Pancreas (tissue), 10 donors: ENCODE measurements around the gene IP6K3. TPM values are rescaled to one million over a fixed set of nuclear protein-coding genes. Genes with fewer than 3 reads are reported as not detected.
A peak's percentile ranks its signal among the peaks of the same experiment; 100 is the strongest.

ENCODE experiments used
- ATAC-seq, 4 donors: fragments of 200-7000 bp; cut with Tn5 transposase; one replicate each; pipeline versions ENCODE4 v1.8.0 to v1.9.1; 2020; ENCODE audit warnings: mild to moderate bottlenecking in 4 of 4, moderate library complexity in 4 of 4
- DNase-seq, 6 donors: peaks; one replicate each; pipeline ENCODE4 v3.0.0-alpha.2; 2020
- FAIRE-seq: peaks from 2 replicates; lab custom pipeline; 2012; peaks lifted over from hg19 to GRCh38; lab: Jason Lieb, UNC
- H3K27ac ChIP-seq, 4 donors: fragments of 200-600 bp; sonication (generic); 1 replicate in 3 of 4; 2 replicates in 1 of 4; pipeline versions ENCODE4 v1.5.0 to v1.8.0; 2020
- H3K27me3 ChIP-seq, 4 donors: fragments of 200-600 bp; one replicate each; pipeline ENCODE4 v1.8.0; 2021
- H3K36me3 ChIP-seq, 3 donors: fragments of 200-600 bp; sonication (generic) in 1 of 3; one replicate each; pipeline versions ENCODE4 v1.5.0 to v1.8.0; 2020 to 2021
- H3K4me1 ChIP-seq, 3 donors: fragments of 200-600 bp; one replicate each; pipeline ENCODE4 v1.8.0; 2021
- H3K4me3 ChIP-seq, 4 donors: fragments of 200-600 bp; sonication (generic) in 2 of 4; one replicate each; pipeline versions ENCODE4 v1.5.0 to v1.8.0; 2020 to 2021
- H3K9me3 ChIP-seq, 4 donors: fragments of 200-600 bp; one replicate each; pipeline ENCODE4 v1.8.0; 2021
- WGBS, 2 donors: extraction: QIAGEN DNeasy Blood & Tissue Kit; methylation state at CpG; one replicate each; pipeline ENCODE4 v1.1.7; 2013; 5-methylcytosine and 5-hydroxymethylcytosine counted together
- intact Hi-C, 3 donors: fragments of 100-400 bp; cut with DNase I; formaldehyde crosslinking; loops; one replicate each; pipeline versions ENCODE4 v1.11.1 to v1.14.2; 2022
- polyA plus RNA-seq, 2 donors: library from polyadenylated mRNA; stranded (reverse); fragments of 200-250 nt; gene quantifications; one replicate each; pipeline ENCODE4 v1.2.3, GENCODE V29; 2013
- total RNA-seq, 6 donors: library from RNA; stranded (reverse); fragmentation: NEBNext Ultra II Directional in 4 of 6; extraction: Animal tissue kit (Norgen Biotek cat#: 25700) in 4 of 6; gene quantifications; one replicate each; pipeline versions ENCODE4 v1.2.1 to v1.2.4, GENCODE V29; 2021 to 2023
- TF ChIP-seq, protein P1 (sequence below), 4 donors: fragments of 200-600 bp; sonication (generic) in 3 of 4; IDR thresholded peaks; one replicate each; pipeline versions ENCODE4 v1.5.0 to v1.8.0; 2021; ENCODE audit warnings: antibody characterized with exemption in 4 of 4
- donor health status: healthy with polysubstance abuse.
- donor health status: DM: no; HTN: no; CAD: no; lungs with moderate emphysema.
- donor health status: DM: no; HTN: no; CAD: no.
- donor health status: control.
- donor health status: control.
- donor health status: Bipolar disorder and iron deficiency.
- donor health status: DM: yes; HTN: yes; CAD: no.
- donor health status: DM: no; HTN: no; CAD: no.
- donor health status: DM: no; HTN: no; CAD: no.
- donor health status: DM: yes; HTN: yes; CAD: no.

The IP6K3 gene
- total and polyA plus RNA-seq, 8 donors: 0.12 to 0.69 (median 0.36) TPM

DNA sequence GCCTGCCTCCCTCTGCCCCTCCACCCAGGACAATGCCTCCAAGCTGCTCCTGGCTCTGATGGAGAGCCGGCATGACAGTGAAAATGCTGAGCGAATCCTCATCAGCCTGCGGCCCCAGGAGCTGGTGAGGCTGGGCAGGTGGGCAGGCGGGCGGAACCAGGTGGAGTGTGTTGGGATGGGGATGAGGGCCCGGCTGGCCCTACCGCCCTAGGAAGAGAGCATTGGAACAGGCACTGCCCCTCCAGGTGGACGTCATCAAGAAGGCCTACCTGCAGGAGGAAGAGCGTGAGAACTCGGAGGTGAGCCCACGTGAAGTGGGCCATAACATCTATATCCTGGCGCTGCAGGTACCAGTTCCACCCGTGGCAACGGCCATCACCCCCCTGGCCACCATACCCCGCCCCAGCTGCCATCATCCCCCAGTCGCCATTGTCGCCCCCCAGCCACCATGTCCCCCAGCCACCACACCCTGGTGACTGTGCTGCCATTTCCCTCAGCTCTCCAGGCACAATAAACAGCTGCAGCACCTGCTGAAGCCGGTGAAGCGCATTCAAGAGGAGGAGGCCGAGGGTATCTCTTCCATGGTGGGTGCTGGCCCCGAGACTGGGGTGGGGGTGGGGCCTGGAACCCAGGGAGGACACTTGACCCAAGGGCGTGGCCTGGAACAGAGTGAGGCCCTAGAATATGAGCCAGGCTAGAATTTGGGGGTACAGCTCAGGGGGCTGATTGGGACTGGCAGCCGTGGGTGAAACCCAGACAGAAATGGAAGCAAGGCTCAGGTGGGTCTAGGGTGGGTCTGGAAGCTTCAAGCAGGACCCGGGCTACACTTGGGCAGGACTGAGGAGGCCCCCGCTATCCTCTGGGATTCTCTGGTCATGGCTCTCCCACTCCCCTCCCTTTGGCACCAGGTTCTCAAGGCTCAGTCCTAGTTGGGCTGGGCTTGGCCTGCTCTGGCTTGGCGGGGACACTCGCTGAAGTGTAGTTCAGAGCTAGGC lies 59.4 kb downstream of the IP6K3 start:
- no peaks in the 10 kb centered on the region for H3K4me1 ChIP-seq
- no peaks in the 10 kb centered on the region for H3K9me3 ChIP-seq
- H3K27me3 ChIP-seq: no peaks in the 10 kb centered on the region
- FAIRE-seq (no peak), DNase-seq (peak in 1 of 6 donors; percentile 45), ATAC-seq (no peak)
- H3K27ac ChIP-seq: no peak overlapping the region
- intact Hi-C loops: no loop called here
- 90 to 95% methylated on average over 26 to 27 of the region's 27 CpGs for WGBS, 2 donors
- TF ChIP-seq, protein P1, sequence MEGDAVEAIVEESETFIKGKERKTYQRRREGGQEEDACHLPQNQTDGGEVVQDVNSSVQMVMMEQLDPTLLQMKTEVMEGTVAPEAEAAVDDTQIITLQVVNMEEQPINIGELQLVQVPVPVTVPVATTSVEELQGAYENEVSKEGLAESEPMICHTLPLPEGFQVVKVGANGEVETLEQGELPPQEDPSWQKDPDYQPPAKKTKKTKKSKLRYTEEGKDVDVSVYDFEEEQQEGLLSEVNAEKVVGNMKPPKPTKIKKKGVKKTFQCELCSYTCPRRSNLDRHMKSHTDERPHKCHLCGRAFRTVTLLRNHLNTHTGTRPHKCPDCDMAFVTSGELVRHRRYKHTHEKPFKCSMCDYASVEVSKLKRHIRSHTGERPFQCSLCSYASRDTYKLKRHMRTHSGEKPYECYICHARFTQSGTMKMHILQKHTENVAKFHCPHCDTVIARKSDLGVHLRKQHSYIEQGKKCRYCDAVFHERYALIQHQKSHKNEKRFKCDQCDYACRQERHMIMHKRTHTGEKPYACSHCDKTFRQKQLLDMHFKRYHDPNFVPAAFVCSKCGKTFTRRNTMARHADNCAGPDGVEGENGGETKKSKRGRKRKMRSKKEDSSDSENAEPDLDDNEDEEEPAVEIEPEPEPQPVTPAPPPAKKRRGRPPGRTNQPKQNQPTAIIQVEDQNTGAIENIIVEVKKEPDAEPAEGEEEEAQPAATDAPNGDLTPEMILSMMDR (IDR thresholded peaks at IDR 0.05): no peak
- H3K36me3 ChIP-seq: peaks cover 0 to 32% (median 0%) of the 10 kb centered on the region in 3 donors
- H3K4me3 ChIP-seq: no peak overlapping the region

DNA sequence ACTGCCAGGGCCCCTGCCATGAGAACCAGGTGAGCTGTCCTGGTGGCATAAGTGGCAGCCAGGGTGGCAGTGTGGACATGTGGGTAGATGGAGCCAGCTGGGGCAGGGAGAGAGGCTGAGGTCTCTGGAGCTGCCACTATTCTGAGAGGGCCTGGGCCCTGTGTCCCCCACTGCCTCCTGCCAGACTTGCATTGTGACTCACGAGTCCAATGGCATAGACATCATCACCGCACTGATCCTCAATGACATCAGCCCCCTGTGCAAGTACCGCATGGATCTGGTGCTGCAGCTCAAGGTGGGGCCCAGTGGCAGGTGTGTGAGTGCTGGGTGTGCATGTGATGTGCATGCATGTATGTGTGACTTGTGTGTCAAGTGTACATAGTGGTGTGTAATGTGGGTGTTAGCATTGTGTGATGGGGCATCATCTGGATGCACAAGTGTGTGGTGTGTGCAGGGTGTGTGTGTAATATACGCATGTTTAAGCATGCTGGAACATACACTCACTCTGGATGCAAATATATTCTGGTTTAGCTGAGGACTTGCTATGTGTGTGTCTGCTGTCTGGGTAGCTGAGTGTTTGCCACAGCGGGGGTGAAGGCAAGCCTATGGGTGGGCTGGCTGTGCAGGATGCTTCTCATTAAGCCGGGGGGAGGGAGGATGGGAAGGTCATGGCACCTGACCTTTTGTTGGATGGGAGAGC lies 60.3 kb downstream of the IP6K3 start:
- peaks cover 0 to 29% (median 0%) of the 10 kb centered on the region in 3 donors for H3K36me3 ChIP-seq
- no peak overlapping the region for H3K4me3 ChIP-seq
- H3K4me1 ChIP-seq: no peaks in the 10 kb centered on the region
- no peaks in the 10 kb centered on the region for H3K9me3 ChIP-seq
- no peak overlapping the region for H3K27ac ChIP-seq
- peak in 1 of 6 donors; percentile 42 for DNase-seq
- no peak for ATAC-seq
- TF ChIP-seq, protein P1 (IDR thresholded peaks at IDR 0.05): no peak
- 76 to 93% methylated on average over 6 of the region's 6 CpGs for WGBS, 2 donors
- H3K27me3 ChIP-seq: no peaks in the 10 kb centered on the region
- intact Hi-C loops: no loop called here
- no peak for FAIRE-seq

DNA sequence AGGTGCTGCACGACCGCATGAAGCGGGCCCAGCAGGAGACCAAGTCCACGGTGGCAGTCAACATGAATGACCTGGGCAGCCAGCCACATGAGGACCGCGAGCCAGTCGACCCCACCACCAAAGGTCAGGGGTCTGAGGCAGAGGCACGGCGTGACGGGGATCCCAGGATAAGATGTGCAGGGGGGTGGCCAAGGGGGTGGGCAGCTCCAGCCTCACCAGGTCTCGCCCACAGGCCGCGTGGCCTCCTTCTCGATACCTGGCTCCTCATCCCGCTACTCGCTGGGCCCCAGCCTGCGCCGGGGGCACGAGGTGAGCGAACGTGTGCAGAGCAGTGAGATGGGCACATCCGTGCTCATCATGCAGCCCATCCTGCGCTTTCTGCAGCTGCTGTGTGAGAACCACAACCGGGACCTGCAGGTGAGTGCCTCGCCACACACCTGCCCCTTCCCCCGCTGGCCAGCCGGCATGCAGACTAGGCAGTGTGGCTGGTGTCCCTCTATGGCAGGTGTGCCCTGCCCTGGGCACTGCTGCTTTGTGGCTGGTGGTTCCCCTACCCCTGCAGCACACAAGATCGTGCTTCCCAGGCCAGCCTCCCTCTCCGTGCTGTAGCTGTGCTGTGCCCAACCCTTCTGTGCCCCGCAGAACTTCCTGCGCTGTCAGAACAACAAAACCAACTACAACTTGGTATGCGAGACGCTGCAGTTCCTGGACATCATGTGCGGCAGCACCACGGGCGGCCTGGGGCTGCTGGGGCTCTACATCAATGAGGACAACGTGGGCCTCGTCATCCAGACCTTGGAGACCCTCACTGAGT lies 61.1 kb downstream of the IP6K3 start:
- H3K27ac ChIP-seq: no peak overlapping the region
- 90% methylated on average over 34 to 38 of the region's 38 CpGs for WGBS, 2 donors
- intact Hi-C loops: no loop called here
- no peak overlapping the region for H3K4me3 ChIP-seq
- FAIRE-seq (no peak), ATAC-seq (no peak), DNase-seq (peak in 1 of 6 donors; percentile 43)
- H3K36me3 ChIP-seq: peaks cover 0 to 26% (median 0%) of the 10 kb centered on the region in 3 donors
- H3K9me3 ChIP-seq: no peaks in the 10 kb centered on the region
- no peaks in the 10 kb centered on the region for H3K4me1 ChIP-seq
- no peaks in the 10 kb centered on the region for H3K27me3 ChIP-seq
- TF ChIP-seq, protein P1 (IDR thresholded peaks at IDR 0.05): no peak

DNA sequence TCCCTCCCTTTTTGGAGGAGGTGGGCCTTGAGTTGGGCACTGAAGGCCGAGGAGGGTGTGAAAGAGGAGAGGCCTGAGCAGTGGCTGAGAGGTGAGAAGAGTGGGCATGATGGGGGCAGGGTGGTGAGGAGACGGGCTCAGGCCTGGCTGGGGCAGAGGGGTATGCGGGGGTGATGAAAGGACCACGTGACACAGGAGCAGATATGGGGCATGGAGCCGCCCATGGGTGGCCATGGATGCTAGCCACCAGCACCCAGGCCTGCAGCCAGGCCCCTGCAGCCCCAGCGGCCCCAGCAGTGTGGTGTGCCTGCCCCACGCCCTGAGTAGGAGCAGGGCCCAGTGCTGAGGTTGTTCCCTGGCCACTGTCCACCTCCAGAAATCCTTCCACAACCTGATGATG lies 61.7 kb downstream of the IP6K3 start:
- Histone ChIP-seq H3K27me3 (no peaks in the 10 kb centered on the region), H3K9me3 (no peaks in the 10 kb centered on the region), H3K36me3 (peaks cover 0 to 30% (median 0%) of the 10 kb centered on the region in 3 donors), H3K4me1 (no peaks in the 10 kb centered on the region), H3K4me3 (no peak overlapping the region), H3K27ac (no peak overlapping the region)
- ATAC-seq (no peak), DNase-seq (peak in 1 of 6 donors; percentile 41), FAIRE-seq (no peak)
- TF ChIP-seq, protein P1 (IDR thresholded peaks at IDR 0.05): no peak
- 95 to 96% methylated on average over 7 of the region's 7 CpGs for WGBS, 2 donors
- intact Hi-C loops: no loop called here
